Duodenal mucosa (tissue), 2 donors: ENCODE data around the gene PCYOX1L.

ENCODE experiments used
- H3K27ac ChIP-seq: one replicate; pipeline ENCODE4 v1.7.0; 2013; ENCODE audit warnings: low read depth, low read length
- H3K27me3 ChIP-seq, 2 donors: one replicate each; pipeline ENCODE4 v1.7.0; 2013; ENCODE audit warnings: low read length in 2 of 2, control low read depth in 1 of 2; ENCODE audit not compliant: insufficient read depth in 2 of 2, control insufficient read depth in 1 of 2
- H3K36me3 ChIP-seq, 2 donors: one replicate each; pipeline ENCODE4 v1.7.0; 2013; ENCODE audit warnings: low read length in 2 of 2, control low read depth in 1 of 2; ENCODE audit not compliant: insufficient read depth in 2 of 2, control insufficient read depth in 1 of 2
- H3K4me1 ChIP-seq, 2 donors: one replicate each; pipeline ENCODE4 v1.7.0; 2013; ENCODE audit warnings: low read length in 2 of 2, control low read depth in 1 of 2; ENCODE audit not compliant: insufficient read depth in 2 of 2, control insufficient read depth in 1 of 2
- H3K4me3 ChIP-seq, 2 donors: one replicate each; pipeline ENCODE4 v1.7.0; 2013; ENCODE audit warnings: low read length in 2 of 2, low read depth in 1 of 2
- H3K9ac ChIP-seq, 2 donors: one replicate each; pipeline ENCODE4 v1.7.0; 2013; ENCODE audit warnings: low read length in 2 of 2, low read depth in 1 of 2
- H3K9me3 ChIP-seq, 2 donors: one replicate each; pipeline ENCODE4 v1.7.0; 2013; ENCODE audit warnings: low read length in 2 of 2, control low read depth in 1 of 2; ENCODE audit not compliant: control insufficient read depth in 1 of 2

PCYOX1L gene

DNA sequence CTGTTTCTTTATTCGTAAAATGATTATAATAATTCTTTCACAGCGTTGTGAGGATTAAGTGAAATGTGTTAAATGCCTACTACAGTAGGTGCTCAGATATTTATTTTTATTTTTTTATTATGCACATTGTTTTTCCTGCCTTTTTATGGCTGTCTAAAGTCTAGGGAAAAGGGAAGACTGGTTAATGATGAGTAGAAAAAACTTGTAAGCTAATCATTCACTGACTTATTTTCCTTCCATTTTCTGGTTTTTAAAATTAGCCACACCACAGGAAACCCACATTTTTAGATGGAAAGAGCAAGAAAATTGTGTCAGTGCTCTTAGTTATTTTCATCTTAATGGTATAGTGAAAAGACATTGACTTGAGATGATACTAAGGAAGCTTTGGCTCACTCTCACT, 3.9 kb upstream of the PCYOX1L start:
- Histone ChIP-seq H3K27ac (no peak overlapping the region), H3K27me3 (no peaks in the 10 kb centered on the region), H3K9ac (no peak overlapping the region), H3K36me3 (peaks cover 22 to 46% of the 10 kb centered on the region in 2 donors), H3K9me3 (no peaks in the 10 kb centered on the region), H3K4me3 (no peak overlapping the region), H3K4me1 (peaks cover 14% of the 10 kb centered on the region in 2 donors)

- Histone ChIP-seq H3K27ac (no peak overlapping the region), H3K27me3 (no peaks in the 10 kb centered on the region), H3K9ac (no peak overlapping the region), H3K4me3 (no peak overlapping the region), H3K4me1 (peaks cover 17 to 18% of the 10 kb centered on the region in 2 donors), H3K36me3 (peaks cover 13 to 28% of the 10 kb centered on the region in 2 donors), H3K9me3 (no peaks in the 10 kb centered on the region)
Observed at GRCh38 chr5:149355688-149356087, 2.2 kb upstream of the PCYOX1L start.

GRCh38 chr5:149356391-149356790, 1.5 kb upstream of the PCYOX1L start:
- no peak overlapping the region for H3K9ac ChIP-seq
- peaks cover 17 to 18% of the 10 kb centered on the region in 2 donors for H3K4me1 ChIP-seq
- no peak overlapping the region for H3K27ac ChIP-seq

GRCh38 chr5:149358294-149358651, 427 bp downstream of the PCYOX1L start:
- H3K27ac ChIP-seq: no peak overlapping the region
- H3K9ac ChIP-seq: peak overlapping the region; percentile 76 to 84
- peak overlapping the region; percentile 80 to 84 for H3K4me3 ChIP-seq

More at GRCh38 chr5:149356391-149356790, 1.5 kb upstream of the PCYOX1L start:
- Histone ChIP-seq H3K36me3 (peaks cover 6 to 21% of the 10 kb centered on the region in 2 donors), H3K9me3 (no peaks in the 10 kb centered on the region), H3K4me3 (no peak overlapping the region), H3K27me3 (no peaks in the 10 kb centered on the region)

DNA sequence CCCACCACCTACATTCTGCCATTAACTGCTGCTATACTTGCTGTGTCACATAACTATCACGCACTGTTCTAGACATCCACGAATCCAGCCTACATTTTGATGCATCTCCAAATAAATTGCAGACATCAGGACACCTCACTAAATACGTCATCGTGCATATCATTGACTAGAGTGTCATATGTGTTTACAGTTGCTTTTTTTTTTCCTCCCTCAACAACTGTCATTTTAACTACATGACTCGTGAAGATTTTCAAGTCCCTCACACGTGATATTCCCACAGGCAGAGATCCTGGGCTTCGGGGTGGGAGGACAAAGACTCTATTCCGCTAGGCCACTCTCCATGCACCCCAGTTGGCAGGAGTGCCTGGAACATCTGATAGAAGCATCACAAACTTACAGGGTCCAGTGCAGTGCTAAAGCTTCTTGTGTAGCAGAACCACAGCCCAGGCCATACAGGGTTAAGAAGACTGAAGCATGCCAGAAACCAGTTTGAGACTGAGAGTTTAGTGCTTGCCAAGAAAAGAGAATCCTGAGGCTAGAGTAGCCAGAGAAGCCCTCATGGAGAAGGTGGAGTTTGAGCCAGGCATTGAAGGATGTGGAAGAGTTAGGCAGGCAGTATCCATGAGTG, 1.1 kb downstream of the PCYOX1L start:
- no peak overlapping the region for H3K27ac ChIP-seq
- H3K9me3 ChIP-seq: no peaks in the 10 kb centered on the region
- peaks cover 0 to 9% of the 10 kb centered on the region in 2 donors for H3K36me3 ChIP-seq
- no peaks in the 10 kb centered on the region for H3K27me3 ChIP-seq
- H3K4me3 ChIP-seq: peak overlapping the region; percentile 80 to 84
- H3K9ac ChIP-seq: peak overlapping the region in 1 of 2 donors; percentile 76
- peaks cover 17 to 18% of the 10 kb centered on the region in 2 donors for H3K4me1 ChIP-seq

More at GRCh38 chr5:149358294-149358651, 427 bp downstream of the PCYOX1L start:
- H3K9me3 ChIP-seq: no peaks in the 10 kb centered on the region
- H3K36me3 ChIP-seq: peaks cover 5 to 9% of the 10 kb centered on the region in 2 donors
- no peaks in the 10 kb centered on the region for H3K27me3 ChIP-seq
- peaks cover 17 to 18% of the 10 kb centered on the region in 2 donors for H3K4me1 ChIP-seq

GRCh38 chr5:149360272-149360671, 2.4 kb downstream of the PCYOX1L start:
- Histone ChIP-seq H3K9ac (no peak overlapping the region), H3K27ac (no peak overlapping the region), H3K27me3 (no peaks in the 10 kb centered on the region)

DNA sequence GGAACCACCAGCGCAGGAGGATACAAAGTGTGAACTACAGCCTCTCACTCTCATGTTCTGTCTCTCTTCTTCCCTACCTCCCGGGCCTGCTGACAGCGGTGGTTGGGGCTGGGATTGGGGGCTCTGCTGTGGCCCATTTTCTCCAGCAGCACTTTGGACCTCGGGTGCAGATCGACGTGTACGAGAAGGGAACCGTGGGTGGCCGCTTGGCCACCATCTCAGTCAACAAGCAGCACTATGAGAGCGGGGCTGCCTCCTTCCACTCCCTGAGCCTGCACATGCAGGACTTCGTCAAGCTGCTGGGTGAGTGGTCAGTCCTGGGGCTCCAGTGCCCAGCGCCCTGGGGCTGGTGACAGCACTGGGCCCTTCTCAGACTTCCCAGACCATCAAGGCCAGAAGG, 4.7 kb downstream of the PCYOX1L start:
- Histone ChIP-seq H3K4me3 (no peak overlapping the region), H3K4me1 (peaks cover 12 to 15% of the 10 kb centered on the region in 2 donors), H3K9ac (no peak overlapping the region), H3K9me3 (no peaks in the 10 kb centered on the region), H3K36me3 (no peaks in the 10 kb centered on the region), H3K27me3 (no peaks in the 10 kb centered on the region), H3K27ac (no peak overlapping the region)

More at GRCh38 chr5:149360272-149360671, 2.4 kb downstream of the PCYOX1L start:
- Histone ChIP-seq H3K36me3 (peaks cover 0 to 4% of the 10 kb centered on the region in 2 donors), H3K4me3 (no peak overlapping the region), H3K9me3 (no peaks in the 10 kb centered on the region), H3K4me1 (peaks cover 17 to 18% of the 10 kb centered on the region in 2 donors)

DNA sequence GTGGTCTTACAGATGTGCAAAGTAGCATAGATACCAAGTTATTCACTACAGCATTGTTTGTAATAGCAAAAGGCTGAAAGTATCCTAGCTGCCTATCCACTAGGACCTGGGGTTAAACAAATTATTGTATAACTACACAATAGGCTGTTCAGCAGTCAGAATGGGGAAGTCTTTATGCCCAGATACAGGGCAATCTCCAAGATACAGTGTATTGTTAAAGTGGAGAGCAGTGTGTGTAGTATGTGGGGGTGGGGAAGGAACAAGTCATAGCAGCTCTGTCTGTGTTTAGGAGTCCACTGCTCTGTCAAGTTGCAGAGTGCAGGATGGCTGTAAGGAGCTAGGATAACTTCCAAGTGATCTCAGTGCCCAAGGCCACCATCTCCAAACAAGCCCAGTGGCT, 5.5 kb downstream of the PCYOX1L start:
- Histone ChIP-seq H3K27ac (no peak overlapping the region), H3K9ac (no peak overlapping the region), H3K4me3 (no peak overlapping the region), H3K9me3 (no peaks in the 10 kb centered on the region), H3K27me3 (no peaks in the 10 kb centered on the region), H3K4me1 (peaks cover 9 to 11% of the 10 kb centered on the region in 2 donors), H3K36me3 (no peaks in the 10 kb centered on the region)

- H3K9ac ChIP-seq: no peak overlapping the region
- H3K27me3 ChIP-seq: no peaks in the 10 kb centered on the region
- H3K4me1 ChIP-seq: peaks cover 3 to 5% of the 10 kb centered on the region in 2 donors
- H3K4me3 ChIP-seq: no peak overlapping the region
- H3K27ac ChIP-seq: no peak overlapping the region
- H3K36me3 ChIP-seq: no peaks in the 10 kb centered on the region
- H3K9me3 ChIP-seq: no peaks in the 10 kb centered on the region
Observed at GRCh38 chr5:149363936-149364335, 6.1 kb downstream of the PCYOX1L start.

- H3K27me3 ChIP-seq: no peaks in the 10 kb centered on the region
- no peak overlapping the region for H3K4me3 ChIP-seq
- H3K27ac ChIP-seq: no peak overlapping the region
- no peaks in the 10 kb centered on the region for H3K36me3 ChIP-seq
- H3K4me1 ChIP-seq: peaks cover 0 to 3% of the 10 kb centered on the region in 2 donors
- H3K9ac ChIP-seq: no peak overlapping the region
- no peaks in the 10 kb centered on the region for H3K9me3 ChIP-seq
Observed at GRCh38 chr5:149364719-149365118, 6.9 kb downstream of the PCYOX1L start.
